Measurements from ENCODE around the gene TMEM198.

The TMEM198 gene

GRCh38 chr2:219563271-219563928 lies 19.6 kb downstream of the TMEM198 start:
- no peak for DNase-seq

DNA sequence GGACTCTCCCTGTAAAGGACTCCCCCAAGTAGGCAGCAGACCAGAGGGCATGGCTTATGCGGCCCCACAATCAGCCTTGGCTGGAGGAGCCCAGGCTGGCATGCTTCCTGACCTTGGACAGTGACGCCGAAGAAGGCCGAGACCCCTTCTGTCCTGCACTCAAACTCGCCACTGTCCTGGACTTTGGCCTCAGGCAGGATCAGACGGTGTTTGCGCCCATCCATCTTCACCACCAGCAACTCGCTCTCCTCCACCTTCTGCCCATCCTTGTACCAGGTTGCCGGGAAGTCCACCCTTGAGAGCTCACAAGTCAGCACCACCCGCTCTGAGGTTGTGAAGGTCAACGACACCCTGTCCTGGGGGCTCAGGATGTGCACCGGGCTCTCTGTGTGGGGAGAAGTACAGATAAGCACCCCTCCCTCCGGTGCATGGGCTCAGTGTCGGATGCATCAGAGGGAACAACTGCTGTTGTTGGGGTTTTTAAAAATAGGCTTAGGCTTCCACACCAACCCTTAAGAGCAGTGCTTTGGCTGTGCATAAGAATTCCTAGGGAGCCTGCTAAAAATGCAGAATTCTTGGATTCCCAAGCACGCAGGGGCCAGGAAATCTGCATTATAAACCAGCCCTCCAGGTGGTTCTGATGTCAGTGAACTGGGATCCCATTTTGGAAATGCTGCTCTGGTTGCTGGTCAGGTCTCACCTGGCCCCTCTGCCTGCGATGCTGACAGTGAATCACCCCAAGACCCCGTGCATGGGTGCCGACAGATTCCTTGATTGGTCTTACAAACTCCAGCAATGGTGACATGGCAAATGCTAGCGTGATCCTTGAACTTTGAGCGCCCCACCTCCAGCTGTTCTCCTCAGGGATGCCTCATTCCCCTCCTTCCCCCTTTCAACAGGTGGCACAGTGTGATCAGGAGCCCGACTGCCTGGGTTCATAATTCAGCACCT lies 21.6 kb downstream of the TMEM198 start:
- DNase-seq = no peak

- no peak for DNase-seq
These were observed 22.8 kb downstream of the TMEM198 start for GRCh38 chr2:219566640-219567039.

- DNase-seq = no peak
These were observed 23.3 kb downstream of the TMEM198 start for GRCh38 chr2:219567131-219567530.

GRCh38 chr2:219567791-219568361 lies 24.0 kb downstream of the TMEM198 start:
- DNase-seq = no peak

DNA sequence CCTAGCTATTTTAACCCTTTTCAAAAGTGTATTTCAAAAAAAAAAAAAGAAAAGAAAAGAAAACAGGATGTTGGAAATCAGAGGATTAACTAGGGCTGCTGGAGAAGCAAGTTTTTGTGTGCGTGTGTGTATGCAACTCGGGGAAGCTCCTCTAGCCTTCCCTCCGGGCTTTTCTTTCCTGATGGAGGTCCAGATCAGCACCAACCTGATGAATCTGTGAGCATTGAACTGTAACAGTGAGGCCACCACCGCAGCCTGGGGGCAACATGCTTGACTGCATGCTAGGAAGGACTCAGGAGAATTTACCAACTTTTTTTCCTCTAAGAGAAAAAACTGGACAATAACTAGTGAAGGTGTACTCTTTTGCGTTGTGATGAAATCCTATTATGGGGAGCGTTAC lies 25.2 kb downstream of the TMEM198 start:
- DNase-seq = no peak

DNA sequence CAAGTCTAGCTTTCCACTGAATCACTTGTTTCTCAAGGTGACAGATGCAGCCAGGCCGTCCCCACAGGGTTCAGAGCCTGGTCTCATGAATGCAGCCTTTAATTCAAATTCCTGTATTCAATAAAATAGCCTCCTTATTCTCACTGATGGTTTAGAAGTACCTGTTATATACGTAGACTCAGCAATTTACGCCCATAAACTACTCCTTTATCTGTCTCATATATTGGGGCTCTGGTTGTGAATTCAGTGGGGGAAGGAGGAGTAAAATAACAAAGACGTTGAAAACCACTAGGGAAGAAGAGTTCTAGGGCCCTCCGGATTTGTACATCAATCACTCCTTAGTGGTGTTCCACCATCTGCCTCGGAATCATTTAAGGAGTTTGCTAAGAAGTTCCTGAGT lies 25.8 kb downstream of the TMEM198 start:
- no peak for DNase-seq

DNA sequence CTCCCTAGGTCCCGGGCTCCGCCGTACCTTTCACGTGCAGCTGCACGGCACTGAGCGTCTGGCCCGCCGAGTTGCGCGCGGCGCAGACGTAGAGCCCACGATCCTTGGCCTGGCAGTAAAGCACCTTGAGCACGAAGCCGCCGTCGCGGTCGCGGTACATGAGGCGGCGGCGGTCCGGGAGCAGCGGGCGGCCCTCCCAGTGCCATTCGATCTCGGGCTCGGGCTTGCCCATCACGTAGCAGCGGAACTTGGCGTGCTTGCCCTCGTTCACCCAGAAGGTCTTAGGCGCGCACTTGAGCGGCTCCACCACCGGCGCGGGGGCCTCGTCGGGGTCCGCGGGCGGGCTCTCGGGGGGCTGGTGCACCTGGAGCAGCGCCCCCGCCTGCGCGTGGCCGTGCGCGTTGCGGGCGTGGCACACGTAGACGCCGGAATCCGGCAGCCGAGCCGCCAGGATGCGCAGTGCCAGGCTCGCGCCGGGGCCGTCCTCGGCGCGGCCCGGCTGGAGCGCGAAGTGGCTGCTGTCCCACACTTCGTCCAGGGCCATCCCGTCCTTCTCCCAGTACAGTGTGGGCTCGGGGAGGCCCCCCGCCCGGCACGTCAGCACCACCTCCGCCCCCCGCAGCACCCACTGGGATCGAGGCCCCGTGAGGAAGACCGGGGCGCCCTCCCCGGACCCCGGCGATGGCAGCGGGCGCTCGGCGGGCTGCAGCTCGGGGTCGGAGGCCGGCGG lies 26.5 kb downstream of the TMEM198 start:
- no peak for DNase-seq

- DNase-seq = no peak
These were observed 27.1 kb downstream of the TMEM198 start for GRCh38 chr2:219570924-219571310.

GRCh38 chr2:219571311-219572236 lies 27.7 kb downstream of the TMEM198 start, which contains the start of gene OBSL1:
Gene OBSL1 (minus strand): TSS chr2:219571539. CDS start chr2:219571232, 307 bp downstream.
- no peak for DNase-seq

GRCh38 chr2:219572237-219573001 lies 28.6 kb downstream of the TMEM198 start, which contains the start of gene INHA:
Gene INHA (plus strand): TSS chr2:219572310. CDS start chr2:219572375, 65 bp downstream.
- DNase-seq = no peak

DNA sequence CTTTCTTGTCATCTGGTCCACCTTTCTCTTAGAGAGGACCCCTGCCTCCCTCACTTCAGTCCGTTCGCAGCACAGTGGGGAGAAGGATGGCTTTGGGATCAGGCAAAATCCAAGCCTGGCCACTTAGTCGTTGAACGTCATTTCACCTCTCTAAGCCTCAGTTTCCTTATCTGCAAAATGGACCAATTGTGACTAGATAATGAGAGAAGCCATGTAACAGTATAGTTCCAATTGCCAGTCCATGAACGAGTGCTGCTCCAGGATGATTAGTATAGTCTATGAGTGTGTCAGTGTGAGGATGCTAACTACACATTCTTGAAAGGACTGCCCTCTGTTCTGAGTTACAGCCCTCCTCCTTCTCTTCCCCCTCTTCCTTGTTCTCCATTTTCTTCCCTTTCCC lies 29.3 kb downstream of the TMEM198 start:
- DNase-seq = no peak

- no peak for DNase-seq
These were observed 30.9 kb downstream of the TMEM198 start for GRCh38 chr2:219574484-219575311.

- DNase-seq = no peak
These were observed 32.0 kb downstream of the TMEM198 start for GRCh38 chr2:219575566-219576504.

- no peak for DNase-seq
These were observed 32.9 kb downstream of the TMEM198 start for GRCh38 chr2:219576505-219577388.

- no peak for DNase-seq
These were observed 35.2 kb downstream of the TMEM198 start for GRCh38 chr2:219578811-219579613.

GRCh38 chr2:219581346-219581745 lies 37.5 kb downstream of the TMEM198 start:
- DNase-seq = no peak

Data from CD4-positive, alpha-beta T cell treated with Interleukin-15 for 1 hour (primary cell).